WTC11 (cell line): ENCODE measurements around the gene PPIL3. TPM values are rescaled to one million over a fixed set of nuclear protein-coding genes. Genes with fewer than 3 reads are reported as not detected.

Experiments
- ATAC-seq: fragments of 200-7000 bp; cut with Tn5 transposase; 2 replicates; pipeline ENCODE4 v1.10.0; 2021; ENCODE audit warnings: mild to moderate bottlenecking, moderate library complexity
- CTCF ChIA-PET: fragments of 300-600 bp; sonication (Branson Sonifier 250); formaldehyde crosslinking; loops from one replicate; lab custom pipeline; 2021; ENCODE audit warnings: antibody characterized with exemption; lab: Charles Lee
- POLR2A ChIA-PET: fragments of 350-600 bp; sonication (Branson Sonifier 250); formaldehyde crosslinking; loops from one replicate; lab custom pipeline; 2021; ENCODE audit warnings: antibody characterized with exemption; lab: Charles Lee
- DNase-seq: peaks from one replicate; pipeline ENCODE4 v3.0.0; 2021; ENCODE audit warnings: low spot score
- H3K27ac Mint-ChIP-seq: 2 replicates; pipeline ENCODE4 v1.8.0; 2021; ENCODE audit warnings: mixed read lengths
- H3K27me3 Mint-ChIP-seq: 2 replicates; pipeline ENCODE4 v1.8.0; 2021; ENCODE audit warnings: low read depth, mild to moderate bottlenecking, moderate library complexity, mixed read lengths
- H3K36me3 Mint-ChIP-seq: 2 replicates; pipeline ENCODE4 v1.8.0; 2021; ENCODE audit warnings: mixed read lengths
- H3K4me1 Mint-ChIP-seq: 2 replicates; pipeline ENCODE4 v1.8.0; 2022; ENCODE audit warnings: mixed read lengths
- H3K4me3 Mint-ChIP-seq: 2 replicates; pipeline ENCODE4 v1.8.0; 2021; ENCODE audit warnings: mild to moderate bottlenecking, moderate library complexity, mixed read lengths
- H3K9me3 Mint-ChIP-seq: 2 replicates; pipeline ENCODE4 v1.8.0; 2021; ENCODE audit warnings: mixed read lengths
- CTCF ChIP-seq: fragments of 200-600 bp; IDR thresholded peaks from 2 replicates; pipeline ENCODE4 v1.8.0; 2022; ENCODE audit warnings: antibody characterized with exemption
- EMX1 ChIP-seq: fragments of 250-450 bp; sonication (Bioruptor Pico); IDR thresholded peaks from 2 replicates; pipeline ENCODE4 v1.8.0; 2021; ENCODE audit warnings: mild to moderate bottlenecking
- FOXJ3 ChIP-seq: sonication (generic); formaldehyde crosslinking; IDR thresholded peaks from 2 replicates; pipeline ENCODE4 v1.9.0; 2021; ENCODE audit warnings: missing genetic modification reagents, mild to moderate bottlenecking, borderline replicate concordance
- GABPB1 ChIP-seq: sonication (generic); formaldehyde crosslinking; IDR thresholded peaks from 2 replicates; pipeline ENCODE4 v1.8.1; 2023; ENCODE audit warnings: mild to moderate bottlenecking, missing genetic modification reagents
- GRHL2 ChIP-seq: fragments of 250-450 bp; sonication (Bioruptor Pico); IDR thresholded peaks from 2 replicates; pipeline ENCODE4 v1.8.0; 2022; ENCODE audit warnings: mild to moderate bottlenecking, moderate library complexity; ENCODE audit not compliant: insufficient replicate concordance, severe bottlenecking
- GTF2I ChIP-seq: fragments of 250-450 bp; sonication (Bioruptor Pico); conservative IDR thresholded peaks from 2 replicates; pipeline ENCODE4 v1.4.0; 2021; ENCODE audit warnings: mild to moderate bottlenecking
- HMGXB4 ChIP-seq: sonication (generic); formaldehyde crosslinking; IDR thresholded peaks from 2 replicates; pipeline ENCODE4 v1.8.1; 2023; ENCODE audit warnings: mild to moderate bottlenecking, moderate library complexity, missing genetic modification reagents
- JUN ChIP-seq: sonication (generic); formaldehyde crosslinking; IDR thresholded peaks from 2 replicates; pipeline ENCODE4 v1.8.0; 2023; ENCODE audit warnings: mild to moderate bottlenecking, missing genetic modification reagents
- NFE2L1 ChIP-seq: sonication (generic); formaldehyde crosslinking; IDR thresholded peaks from 2 replicates; pipeline ENCODE4 v1.8.1; 2023; ENCODE audit warnings: missing genetic modification reagents
- RORB ChIP-seq: fragments of 250-450 bp; sonication (Bioruptor Pico); IDR thresholded peaks from 2 replicates; pipeline ENCODE4 v1.9.0; 2021; ENCODE audit warnings: mild to moderate bottlenecking
- SOX15 ChIP-seq: fragments of 250-450 bp; sonication (Bioruptor Pico); IDR thresholded peaks from 2 replicates; pipeline ENCODE4 v1.9.0; 2021; ENCODE audit warnings: mild to moderate bottlenecking
- STAT6 ChIP-seq: sonication (generic); formaldehyde crosslinking; conservative IDR thresholded peaks from 2 replicates; pipeline ENCODE4 v1.8.1; 2023; ENCODE audit warnings: mild to moderate bottlenecking, low read depth, missing genetic modification reagents, moderate library complexity
- ZNF532 ChIP-seq: fragments of 250-450 bp; sonication (Bioruptor Pico); IDR thresholded peaks from 2 replicates; pipeline ENCODE4 v1.9.0; 2021; ENCODE audit warnings: mild to moderate bottlenecking, borderline replicate concordance
- total RNA-seq: library from RNA; stranded (reverse); gene quantifications from 3 replicates; pipeline ENCODE4 v1.2.3, GENCODE V29; 2021
- TF ChIP-seq, protein P1 (sequence below): sonication (generic); formaldehyde crosslinking; conservative IDR thresholded peaks from 2 replicates; pipeline ENCODE4 v1.8.1; 2022; ENCODE audit warnings: mild to moderate bottlenecking, missing genetic modification reagents

PPIL3 gene
- total RNA-seq, 1 experiment from 2014 or later: 39.3 TPM

DNA sequence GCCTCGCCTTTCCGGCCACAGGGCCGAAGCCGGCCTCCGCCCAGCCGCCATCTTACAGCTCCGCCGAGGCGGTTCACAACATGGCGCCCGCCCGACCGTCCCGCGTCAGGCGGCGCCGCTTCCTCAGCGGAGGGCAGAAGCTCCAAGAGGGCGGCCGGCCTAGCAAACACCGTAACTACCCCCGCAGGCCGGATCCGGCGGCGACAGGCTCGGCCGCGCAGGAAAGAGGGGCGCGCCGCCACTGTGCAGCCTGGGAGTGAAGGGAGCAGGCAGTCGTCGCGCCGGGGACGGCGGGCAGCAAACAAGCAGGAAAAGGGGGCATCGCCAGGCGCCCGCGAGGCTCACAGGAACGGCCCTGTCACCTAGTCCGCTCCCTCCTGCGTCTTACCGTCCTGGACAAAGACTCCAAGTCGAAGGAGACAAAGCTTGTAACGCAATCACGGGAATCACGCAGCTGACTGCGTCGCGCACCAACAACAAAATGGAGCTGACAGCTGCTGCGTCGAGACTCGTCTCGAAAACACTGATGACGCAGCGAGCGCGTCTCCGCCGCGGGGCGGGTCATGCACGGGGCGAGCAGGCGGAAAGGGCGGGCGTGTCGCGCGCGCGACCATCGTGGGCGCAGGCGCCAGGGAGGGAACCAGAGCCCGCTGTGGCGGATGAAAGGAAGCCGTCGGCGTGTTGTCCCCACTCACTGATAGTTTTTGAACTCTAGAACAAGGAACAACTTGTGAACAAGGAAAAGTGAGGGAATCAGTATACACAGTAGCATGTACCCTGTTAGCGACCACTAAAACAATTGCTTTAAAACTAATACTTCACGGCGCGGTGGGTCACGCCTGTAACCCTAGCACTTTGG, 24.5 kb downstream of the PPIL3 start, which contains the start of gene CLK1 (continued):
- no peak for TF ChIP-seq STAT6 (CRISPR knock-in tag)

DNA sequence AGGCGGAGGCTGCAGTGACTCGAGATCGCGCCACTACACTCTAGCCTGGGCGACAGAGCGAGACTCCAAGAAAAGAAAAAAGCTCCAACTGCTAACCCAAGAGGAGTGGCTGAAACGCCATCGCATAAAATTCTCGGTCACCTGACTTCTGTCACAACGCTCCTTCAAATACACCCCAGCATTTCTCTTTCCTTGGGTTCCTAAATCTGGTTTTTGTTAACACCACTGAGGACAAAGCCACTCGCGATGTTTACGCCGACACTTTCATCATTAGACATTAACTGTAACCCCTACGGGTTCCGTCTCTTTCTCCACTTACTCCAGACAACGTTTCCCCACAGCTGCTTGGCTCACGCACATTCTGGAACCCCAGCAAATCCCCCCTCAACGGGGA, 25.1 kb downstream of the PPIL3 start:
- Mint-ChIP-seq H3K9me3 (no peaks in the 10 kb centered on the region), H3K27me3 (no peaks in the 10 kb centered on the region), H3K27ac (peak overlapping the region; percentile 99), H3K36me3 (peaks cover 28% of the 10 kb centered on the region), H3K4me1 (peaks cover 24% of the 10 kb centered on the region), H3K4me3 (peak overlapping the region; percentile 97)
- ChIA-PET POLR2A (interaction anchor here (0.7 to 2.8 kb wide), 10 partner anchors 15 to 294 kb away, joined by 3 to 21 read pairs (median 5); partner anchors contain the start of genes NIF3L1 and PPIL3), CTCF (interaction anchor here (0.9 to 2.4 kb wide), 4 partner anchors 38 to 884 kb away, joined by 3 to 13 read pairs (median 6); partner anchors contain the start of gene ORC2)
- ATAC-seq (no peak), DNase-seq (no peak)
- TF ChIP-seq GRHL2: no peak
- no peak for TF ChIP-seq GTF2I (CRISPR knock-in tag)
- no peak for TF ChIP-seq EMX1
- no peak for TF ChIP-seq HMGXB4 (CRISPR knock-in tag)
- no peak for TF ChIP-seq RORB (CRISPR knock-in tag)
- TF ChIP-seq GABPB1: no peak
- no peak for TF ChIP-seq STAT6 (CRISPR knock-in tag)
- TF ChIP-seq, protein P1, sequence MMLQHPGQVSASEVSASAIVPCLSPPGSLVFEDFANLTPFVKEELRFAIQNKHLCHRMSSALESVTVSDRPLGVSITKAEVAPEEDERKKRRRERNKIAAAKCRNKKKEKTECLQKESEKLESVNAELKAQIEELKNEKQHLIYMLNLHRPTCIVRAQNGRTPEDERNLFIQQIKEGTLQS (CRISPR knock-in tag): no peak
- TF ChIP-seq JUN: no peak
- no peak for TF ChIP-seq ZNF532 (CRISPR knock-in tag)
- TF ChIP-seq NFE2L1 (CRISPR knock-in tag): no peak
- TF ChIP-seq CTCF: no peak
- no peak for TF ChIP-seq SOX15 (CRISPR knock-in tag)
- no peak for TF ChIP-seq FOXJ3
